Ishikawa (cell line): ENCODE measurements around the gene CHEK1.

Experiments
- CEBPB ChIP-seq: IDR thresholded peaks from 2 replicates; pipeline ENCODE4 v1.6.1; 2012
- CREB1 ChIP-seq: IDR thresholded peaks from 2 replicates; pipeline ENCODE4 v1.6.1; 2012; ENCODE audit warnings: low read depth
- EGR1 ChIP-seq: IDR thresholded peaks from 2 replicates; pipeline ENCODE4 v1.6.1; 2012
- EP300 ChIP-seq: IDR thresholded peaks from 2 replicates; pipeline ENCODE4 v1.6.1; 2012; ENCODE audit warnings: borderline replicate concordance
- FOXM1 ChIP-seq: IDR thresholded peaks from 2 replicates; pipeline ENCODE4 v1.6.1; 2012; ENCODE audit warnings: low read depth, borderline replicate concordance
- MAX ChIP-seq: IDR thresholded peaks from 2 replicates; pipeline ENCODE4 v1.6.1; 2012
- NFIC ChIP-seq: IDR thresholded peaks from 2 replicates; pipeline ENCODE4 v1.6.1; 2012
- RAD21 ChIP-seq: IDR thresholded peaks from 2 replicates; pipeline ENCODE4 v1.6.1; 2012; ENCODE audit warnings: low read depth
- REST ChIP-seq: IDR thresholded peaks from 2 replicates; pipeline ENCODE4 v1.6.1; 2012; ENCODE audit warnings: low read depth, mild to moderate bottlenecking
- TAF1 ChIP-seq: IDR thresholded peaks from 2 replicates; pipeline ENCODE4 v1.6.1; 2012; ENCODE audit warnings: low read depth, mild to moderate bottlenecking
- TCF12 ChIP-seq: IDR thresholded peaks from 2 replicates; pipeline ENCODE4 v1.6.1; 2012; ENCODE audit warnings: low read depth
- TEAD4 ChIP-seq: IDR thresholded peaks from 2 replicates; pipeline ENCODE4 v1.6.1; 2012
- USF1 ChIP-seq: IDR thresholded peaks from 2 replicates; pipeline ENCODE4 v1.6.1; 2012
- YY1 ChIP-seq: IDR thresholded peaks from 2 replicates; pipeline ENCODE4 v1.6.1; 2012; ENCODE audit warnings: low read depth
- ZBTB7A ChIP-seq: IDR thresholded peaks from 2 replicates; pipeline ENCODE4 v1.6.1; 2012; ENCODE audit warnings: low read depth

Gene CHEK1

DNA sequence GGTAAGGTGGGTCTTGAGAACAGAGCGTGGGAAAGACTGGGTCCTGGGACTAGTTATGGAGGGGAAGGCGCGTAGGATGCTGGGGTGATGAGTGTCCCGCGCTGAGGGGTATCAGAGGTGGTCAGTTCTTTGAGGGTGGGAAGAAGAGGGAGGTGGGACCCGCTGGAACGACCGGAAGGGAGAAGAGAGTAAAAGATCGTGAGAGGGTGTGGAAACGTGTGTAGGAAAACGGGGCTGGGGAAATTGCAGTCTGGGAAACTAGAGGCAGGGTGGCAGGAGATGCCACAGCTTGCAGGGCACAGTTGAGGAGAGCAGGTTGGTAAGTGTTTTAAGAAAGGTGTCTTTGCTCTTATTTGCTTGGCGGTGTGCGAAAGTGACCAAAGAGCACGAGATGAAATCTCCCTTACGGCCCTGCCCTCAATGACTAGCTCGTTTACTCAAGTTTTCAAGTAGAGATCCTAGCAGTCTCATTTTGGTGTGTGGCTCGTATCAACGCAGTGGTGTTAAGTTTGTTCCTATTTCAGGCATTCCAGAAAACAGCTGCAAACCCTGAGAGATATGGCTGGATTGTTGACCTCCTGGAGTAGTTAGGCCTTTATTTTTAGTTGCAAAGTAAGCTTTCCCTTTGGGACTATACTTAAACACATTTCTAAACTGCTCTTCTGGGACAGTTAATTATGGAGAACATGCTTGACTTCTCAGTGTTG is 31.7 kb upstream of the CHEK1 start:
- TF ChIP-seq TEAD4 (no peak), REST (no peak), ZBTB7A (peak; percentile 23; the same call in 1 of the 2 replicates), MAX (0 out of 2 replicates have a peak, but pooled peaks have one; percentile 3)

DNA sequence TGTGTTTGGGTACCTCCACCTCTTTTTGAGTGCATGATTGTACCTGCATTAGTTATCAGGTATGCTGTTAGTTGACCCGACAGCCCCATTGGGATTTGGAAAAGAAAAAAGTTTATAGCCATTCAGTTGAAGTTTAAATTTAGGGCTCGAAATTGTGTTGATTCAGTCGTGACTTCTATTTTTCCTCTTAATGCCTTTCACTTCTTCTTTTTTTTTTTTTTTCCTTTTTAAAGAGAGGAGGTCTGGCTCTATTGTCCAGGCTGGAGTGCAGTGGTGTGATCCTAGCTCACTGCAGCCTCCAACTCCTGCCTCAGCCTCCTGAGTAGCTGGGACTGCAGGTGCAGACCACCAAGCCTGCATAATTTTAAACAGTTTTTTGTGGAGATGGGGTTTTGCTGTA is 30.0 kb upstream of the CHEK1 start:
- TF ChIP-seq TAF1, result no peak
- TF ChIP-seq EP300, result no peak
- no peak for TF ChIP-seq YY1
- no peak for TF ChIP-seq NFIC
- TF ChIP-seq MAX, result no peak
- TF ChIP-seq EGR1, result no peak
- no peak for TF ChIP-seq ZBTB7A
- no peak for TF ChIP-seq USF1
- no peak for TF ChIP-seq CREB1
- TF ChIP-seq REST, result no peak
- TF ChIP-seq TEAD4, result no peak
- no peak for TF ChIP-seq RAD21
- TF ChIP-seq CEBPB, result no peak
- TF ChIP-seq FOXM1, result no peak
- no peak for TF ChIP-seq TCF12

- TF ChIP-seq USF1 (no peak), CEBPB (no peak), EP300 (no peak), EGR1 (no peak), TEAD4 (no peak), TAF1 (no peak), YY1 (no peak), CREB1 (no peak), TCF12 (no peak), FOXM1 (no peak), NFIC (no peak)
Measured at GRCh38 chr11:125600663-125601062, 24.3 kb upstream of the CHEK1 start.

DNA sequence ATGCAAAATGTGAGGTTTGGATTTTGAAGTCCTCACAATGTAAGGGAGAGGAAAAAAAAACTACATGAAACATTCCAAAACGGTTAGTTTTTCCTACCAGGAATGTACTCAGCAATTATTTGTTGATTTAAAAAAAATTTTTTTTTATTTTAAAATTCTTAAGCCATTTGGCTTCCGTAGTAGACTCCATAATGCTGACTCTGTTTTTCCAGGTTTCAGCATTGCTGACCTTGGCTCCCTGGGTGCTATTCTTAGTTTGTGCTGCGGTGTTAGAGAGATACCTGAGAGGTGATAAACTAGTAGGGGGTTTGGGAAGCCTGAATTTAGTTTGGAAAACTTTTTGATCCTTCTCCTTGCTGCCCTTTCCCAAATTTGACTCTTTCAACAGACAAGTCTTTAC is 21.8 kb upstream of the CHEK1 start:
- no peak for TF ChIP-seq ZBTB7A

DNA sequence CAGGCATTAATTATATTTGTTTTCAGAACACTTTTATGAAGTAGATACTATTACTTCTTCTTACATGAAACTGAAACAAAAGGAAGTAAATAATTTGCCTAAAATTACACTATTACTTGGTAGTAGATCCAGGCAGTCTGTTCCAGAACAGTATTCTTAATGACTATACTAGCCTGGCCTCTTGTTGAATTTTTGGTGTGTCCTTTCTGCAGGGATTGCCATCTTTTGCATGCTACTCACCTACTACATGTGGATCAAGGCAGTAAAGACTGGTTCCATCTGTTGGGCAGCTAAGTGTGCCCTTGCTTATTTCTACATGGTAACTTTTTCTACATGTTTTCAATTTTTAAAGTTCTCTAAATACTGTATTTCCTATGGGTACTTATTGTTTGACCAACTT is 19.5 kb upstream of the CHEK1 start:
- TF ChIP-seq MAX (no peak), TEAD4 (no peak), USF1 (no peak)

DNA sequence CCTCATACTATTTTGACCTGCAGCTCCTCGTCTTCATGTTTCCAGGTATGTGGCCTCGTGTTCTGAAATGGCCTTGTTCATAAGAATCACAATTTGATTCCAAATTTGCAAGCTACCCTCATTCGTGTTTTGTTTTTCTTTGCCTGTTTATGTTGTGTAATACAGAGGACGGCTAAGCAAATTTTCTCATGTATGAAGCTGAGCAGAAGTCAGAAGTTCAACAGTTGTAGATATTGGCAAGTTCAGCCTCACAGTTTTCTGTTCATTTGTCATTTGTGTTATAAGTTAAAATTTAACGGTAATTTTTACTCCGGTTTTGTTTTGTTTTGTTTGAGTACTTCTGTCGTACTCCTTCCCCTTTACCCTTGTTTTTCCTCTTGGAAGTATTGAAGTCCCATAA is 15.4 kb upstream of the CHEK1 start:
- no peak for TF ChIP-seq USF1
- TF ChIP-seq EP300, result no peak
